OCI-LY1 (cell line): ENCODE data around the gene DHCR7.

Experiments
- H2AFZ ChIP-seq: fragments of 200-600 bp; sonication (generic), shearing (Covaris generic); 2 replicates; pipeline ENCODE4 v1.6.0; 2014; ENCODE audit warnings: antibody characterized with exemption, mild to moderate bottlenecking, low read length
- H3F3A ChIP-seq: fragments of 200-600 bp; sonication (generic), shearing (Covaris generic); 2 replicates; pipeline ENCODE4 v1.6.0; 2014; ENCODE audit warnings: mild to moderate bottlenecking, antibody characterized with exemption, low read length, moderate library complexity; ENCODE audit not compliant: insufficient read depth
- H3K27ac ChIP-seq: fragments of 200-600 bp; sonication (generic); 2 replicates; pipeline ENCODE4 v1.5.1; 2014; ENCODE audit warnings: low read length, mixed run types, mild to moderate bottlenecking, low read depth; ENCODE audit not compliant: poor library complexity, severe bottlenecking
- H3K27me3 ChIP-seq: fragments of 200-600 bp; sonication (generic); 2 replicates; pipeline ENCODE4 v1.6.0; 2014; ENCODE audit warnings: antibody characterized with exemption, mild to moderate bottlenecking, low read length, moderate library complexity; ENCODE audit not compliant: insufficient read depth
- H3K36me3 ChIP-seq: fragments of 200-600 bp; sonication (generic); 2 replicates; pipeline ENCODE4 v1.6.1; 2014; ENCODE audit warnings: mild to moderate bottlenecking, antibody characterized with exemption, low read length, moderate library complexity, mixed read lengths; ENCODE audit not compliant: insufficient read depth
- H3K4me1 ChIP-seq: fragments of 200-600 bp; sonication (generic); 2 replicates; pipeline ENCODE4 v1.5.1; 2014; ENCODE audit warnings: mild to moderate bottlenecking, low read length, moderate library complexity; ENCODE audit not compliant: insufficient read depth, severe bottlenecking
- H3K4me2 ChIP-seq: fragments of 200-600 bp; sonication (generic), shearing (Covaris generic); 2 replicates; pipeline ENCODE4 v1.6.1; 2014; ENCODE audit warnings: low read length
- H3K4me3 ChIP-seq: fragments of 200-600 bp; sonication (generic); 2 replicates; pipeline ENCODE4 v1.5.1; 2014; ENCODE audit warnings: low read length, low read depth, mild to moderate bottlenecking, mixed read lengths; ENCODE audit not compliant: poor library complexity, severe bottlenecking
- H3K79me2 ChIP-seq: fragments of 200-600 bp; shearing (Covaris generic); 2 replicates; pipeline ENCODE4 v1.6.1; 2016; ENCODE audit warnings: mixed run types, low read length, mixed read lengths; ENCODE audit not compliant: insufficient read depth
- H3K9ac ChIP-seq: fragments of 200-600 bp; sonication (generic), shearing (Covaris generic); 2 replicates; pipeline ENCODE4 v1.6.1; 2014; ENCODE audit warnings: mild to moderate bottlenecking, low read length, mixed read lengths
- H3K9me2 ChIP-seq: fragments of 200-600 bp; sonication (generic), shearing (Covaris generic); 2 replicates; pipeline ENCODE4 v1.6.1; 2014; ENCODE audit warnings: low read depth, mild to moderate bottlenecking, low read length, mixed read lengths
- H3K9me3 ChIP-seq: fragments of 200-600 bp; shearing (Covaris generic); 2 replicates; pipeline ENCODE4 v1.6.1; 2014; ENCODE audit warnings: low read length, mixed read lengths
- H4K20me1 ChIP-seq: fragments of 200-600 bp; sonication (generic), shearing (Covaris generic); 2 replicates; pipeline ENCODE4 v1.6.0; 2016; ENCODE audit warnings: mild to moderate bottlenecking, low read length; ENCODE audit not compliant: insufficient read depth
- CTCF ChIP-seq: fragments of 200-600 bp; sonication (generic), shearing (Covaris generic); IDR thresholded peaks from 2 replicates; pipeline ENCODE4 v1.5.1; 2017; ENCODE audit warnings: mild to moderate bottlenecking, antibody characterized with exemption, low read length, moderate library complexity, mixed read lengths
- EZH2 ChIP-seq: fragments of 200-600 bp; sonication (generic), shearing (Covaris generic); IDR thresholded peaks from 2 replicates; pipeline ENCODE4 v1.8.0; 2017; ENCODE audit warnings: borderline replicate concordance, mixed run types, mild to moderate bottlenecking, antibody characterized with exemption, low read length, moderate library complexity, mixed read lengths

The DHCR7 gene

GRCh38 chr11:71449596-71449995 lies 1.4 kb upstream of the DHCR7 start:
- Histone ChIP-seq H2AFZ (no peak overlapping the region), H3K4me3 (peak overlapping the region; percentile 79), H3K4me1 (peaks cover 64% of the 10 kb centered on the region), H3K27ac (peak overlapping the region; percentile 55), H3K9ac (peak overlapping the region; percentile 78), H3K36me3 (peaks cover 29% of the 10 kb centered on the region), H3K27me3 (no peaks in the 10 kb centered on the region), H3K4me2 (peak overlapping the region; percentile 85), H3K9me2 (no peaks in the 10 kb centered on the region), H4K20me1 (no peaks in the 10 kb centered on the region), H3F3A (peaks cover 10% of the 10 kb centered on the region; the same call in 1 of the 2 replicates), H3K9me3 (no peaks in the 10 kb centered on the region), H3K79me2 (peaks cover 7% of the 10 kb centered on the region; the same call in 1 of the 2 replicates)
- TF ChIP-seq CTCF: no peak
- TF ChIP-seq EZH2: no peak

- H3K36me3 ChIP-seq: peaks cover 47% of the 10 kb centered on the region
- TF ChIP-seq CTCF (no peak), EZH2 (no peak)
- no peaks in the 10 kb centered on the region for H3K27me3 ChIP-seq
- H3K4me1 ChIP-seq: peaks cover 52% of the 10 kb centered on the region
- H3K9me2 ChIP-seq: no peaks in the 10 kb centered on the region
- no peaks in the 10 kb centered on the region for H3K9me3 ChIP-seq
- H3K79me2 ChIP-seq: peaks cover 7% of the 10 kb centered on the region; the same call in 1 of the 2 replicates
- peak overlapping the region; percentile 79 for H3K4me3 ChIP-seq
- H3K9ac ChIP-seq: peak overlapping the region; percentile 77
- peak overlapping the region; percentile 42 for H3K27ac ChIP-seq
- H2AFZ ChIP-seq: no peak overlapping the region
- no peaks in the 10 kb centered on the region for H4K20me1 ChIP-seq
- peaks cover 10% of the 10 kb centered on the region; the same call in 1 of the 2 replicates for H3F3A ChIP-seq
- peak overlapping the region; percentile 85 for H3K4me2 ChIP-seq
Observed at GRCh38 chr11:71447791-71448256, 369 bp downstream of the DHCR7 start.

- peaks cover 51% of the 10 kb centered on the region for H3K36me3 ChIP-seq
- H3K9me2 ChIP-seq: no peaks in the 10 kb centered on the region
- H3K9ac ChIP-seq: peak overlapping the region; percentile 77
- no peaks in the 10 kb centered on the region for H4K20me1 ChIP-seq
- H3K27ac ChIP-seq: peak overlapping the region; percentile 42
- no peaks in the 10 kb centered on the region for H3K27me3 ChIP-seq
- peak overlapping the region; percentile 85 for H3K4me2 ChIP-seq
- H3K9me3 ChIP-seq: no peaks in the 10 kb centered on the region
- H3F3A ChIP-seq: peaks cover 10% of the 10 kb centered on the region; the same call in 1 of the 2 replicates
- H3K4me3 ChIP-seq: peak overlapping the region; percentile 79
- H3K4me1 ChIP-seq: peaks cover 46% of the 10 kb centered on the region
- TF ChIP-seq EZH2 (no peak), CTCF (no peak)
- no peak overlapping the region for H2AFZ ChIP-seq
- peaks cover 7% of the 10 kb centered on the region; the same call in 1 of the 2 replicates for H3K79me2 ChIP-seq
Observed at GRCh38 chr11:71446942-71447688, 1.1 kb downstream of the DHCR7 start.
